CD4-positive, alpha-beta T cell (primary cell): ENCODE results near the gene HACL1. TPM values are rescaled to one million over a fixed set of nuclear protein-coding genes. Genes with fewer than 3 reads are reported as not detected.

Experiments used
- ATAC-seq: fragments of 200-7000 bp; cut with Tn5 transposase; one replicate; pipeline ENCODE4 v1.10.0; 2022; ENCODE audit warnings: mild to moderate bottlenecking; ENCODE audit not compliant: poor library complexity
- CTCF ChIA-PET: fragments of 350-600 bp; sonication (Branson Sonifier 250); formaldehyde crosslinking; loops from one replicate; lab custom pipeline; 2021; ENCODE audit warnings: antibody characterized with exemption, inconsistent platforms; lab: Charles Lee
- POLR2A ChIA-PET: fragments of 350-600 bp; sonication (Branson Sonifier 250); formaldehyde crosslinking; loops from one replicate; lab custom pipeline; 2021; ENCODE audit warnings: antibody characterized with exemption, inconsistent platforms; lab: Charles Lee
- DNase-seq, 14 experiments: peaks; one replicate each; pipeline ENCODE4 v3.0.0-alpha.2; 2013 to 2020; ENCODE audit warnings: mixed read lengths in 2 of 14
- H3K27ac ChIP-seq, 2 donors: one replicate each; pipeline versions ENCODE4 v1.5.1 to v1.7.0; 2013; ENCODE audit warnings: low read length in 2 of 2, low read depth in 1 of 2, mild to moderate bottlenecking in 1 of 2
- H3K27me3 ChIP-seq, 2 experiments: 1 replicate in 1 of 2; 2 replicates in 1 of 2; pipeline versions ENCODE4 v1.6.1 to v1.7.0; 2013; ENCODE audit warnings: low read length in 2 of 2, control low read depth in 1 of 2, mild to moderate bottlenecking in 1 of 2, moderate library complexity in 1 of 2; ENCODE audit not compliant: insufficient read depth in 2 of 2, control insufficient read depth in 1 of 2
- H3K36me3 ChIP-seq: one replicate; pipeline ENCODE4 v1.6.1; 2013; ENCODE audit warnings: low read length, control low read depth; ENCODE audit not compliant: insufficient read depth
- H3K4me1 ChIP-seq: one replicate; pipeline ENCODE4 v1.6.1; 2013; ENCODE audit warnings: low read length, control low read depth; ENCODE audit not compliant: insufficient read depth
- H3K4me3 ChIP-seq: one replicate; pipeline ENCODE4 v1.5.1; 2013; ENCODE audit warnings: mild to moderate bottlenecking, low read length, moderate library complexity
- H3K9me3 ChIP-seq, 2 experiments: 1 replicate in 1 of 2; 2 replicates in 1 of 2; pipeline versions ENCODE4 v1.6.1 to v1.7.0; 2013; ENCODE audit warnings: low read length in 2 of 2, mild to moderate bottlenecking in 2 of 2, control low read depth in 1 of 2, moderate library complexity in 1 of 2; ENCODE audit not compliant: control insufficient read depth in 1 of 2, insufficient read depth in 1 of 2
- H3K27ac Mint-ChIP-seq: one replicate; pipeline ENCODE4 v1.8.0; 2020; ENCODE audit warnings: mixed read lengths
- H3K27me3 Mint-ChIP-seq: one replicate; pipeline ENCODE4 v1.8.0; 2021; ENCODE audit warnings: mixed read lengths
- H3K36me3 Mint-ChIP-seq: one replicate; pipeline ENCODE4 v1.8.0; 2021; ENCODE audit warnings: low read depth, mixed read lengths
- H3K4me1 Mint-ChIP-seq: one replicate; pipeline ENCODE4 v1.8.0; 2021; ENCODE audit warnings: low read depth, mixed read lengths
- H3K4me3 Mint-ChIP-seq: one replicate; pipeline ENCODE4 v1.8.0; 2020; ENCODE audit warnings: mild to moderate bottlenecking, mixed read lengths
- H3K9me3 Mint-ChIP-seq: one replicate; pipeline ENCODE4 v1.8.0; 2020; ENCODE audit warnings: mixed read lengths
- intact Hi-C, 2 experiments: fragments of 100-400 bp; cut with DNase I in 1 of 2; cut with micrococcal nuclease in 1 of 2; formaldehyde crosslinking; loops; one replicate each; pipeline versions ENCODE4 v1.15.1 to v1.9.0; 2023 to 2025; cut with DNase I, micrococcal nuclease
- total RNA-seq, 174 experiments: library from RNA in 2 of 174; stranded (reverse) in 2 of 174; gene quantifications; one replicate each; pipeline ENCODE4 v1.2.3 and lab custom pipeline; 2021 to 2026
- TF ChIP-seq, protein P1 (sequence below): fragments of 200-600 bp; IDR thresholded peaks from one replicate; pipeline ENCODE4 v1.8.0; 2022; ENCODE audit warnings: antibody characterized with exemption, mild to moderate bottlenecking

HACL1 gene
- total RNA-seq, 2 experiments from 2014 or later = 26.6 to 33.2 TPM

- no peak for DNase-seq
- Mint-ChIP-seq H3K4me1 (peaks cover 43% of the 10 kb centered on the region), H3K27ac (no peak overlapping the region), H3K4me3 (no peak overlapping the region), H3K27me3 (no peaks in the 10 kb centered on the region), H3K9me3 (no peaks in the 10 kb centered on the region), H3K36me3 (peaks cover 14% of the 10 kb centered on the region)
- Histone ChIP-seq H3K36me3 (no peaks in the 10 kb centered on the region), H3K9me3 (no peaks in the 10 kb centered on the region), H3K27ac (no peak overlapping the region), H3K27me3 (no peaks in the 10 kb centered on the region), H3K4me1 (peaks cover 25% of the 10 kb centered on the region), H3K4me3 (no peak overlapping the region)
- ATAC-seq = no peak
- TF ChIP-seq, protein P1, sequence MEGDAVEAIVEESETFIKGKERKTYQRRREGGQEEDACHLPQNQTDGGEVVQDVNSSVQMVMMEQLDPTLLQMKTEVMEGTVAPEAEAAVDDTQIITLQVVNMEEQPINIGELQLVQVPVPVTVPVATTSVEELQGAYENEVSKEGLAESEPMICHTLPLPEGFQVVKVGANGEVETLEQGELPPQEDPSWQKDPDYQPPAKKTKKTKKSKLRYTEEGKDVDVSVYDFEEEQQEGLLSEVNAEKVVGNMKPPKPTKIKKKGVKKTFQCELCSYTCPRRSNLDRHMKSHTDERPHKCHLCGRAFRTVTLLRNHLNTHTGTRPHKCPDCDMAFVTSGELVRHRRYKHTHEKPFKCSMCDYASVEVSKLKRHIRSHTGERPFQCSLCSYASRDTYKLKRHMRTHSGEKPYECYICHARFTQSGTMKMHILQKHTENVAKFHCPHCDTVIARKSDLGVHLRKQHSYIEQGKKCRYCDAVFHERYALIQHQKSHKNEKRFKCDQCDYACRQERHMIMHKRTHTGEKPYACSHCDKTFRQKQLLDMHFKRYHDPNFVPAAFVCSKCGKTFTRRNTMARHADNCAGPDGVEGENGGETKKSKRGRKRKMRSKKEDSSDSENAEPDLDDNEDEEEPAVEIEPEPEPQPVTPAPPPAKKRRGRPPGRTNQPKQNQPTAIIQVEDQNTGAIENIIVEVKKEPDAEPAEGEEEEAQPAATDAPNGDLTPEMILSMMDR = no peak
- ChIA-PET CTCF (no interaction called here), POLR2A (no interaction called here)
- intact Hi-C loops = loop anchor here (5.0 kb wide), 2 partner anchors 543 to 1393 kb away; no protein-coding TSS in a partner anchor
Measured at GRCh38 chr3:15634671-15635070, 33.3 kb upstream of the HACL1 start.

- ATAC-seq = no peak
- H3K4me1 Mint-ChIP-seq = peaks cover 43% of the 10 kb centered on the region
- intact Hi-C loops = loop anchor here in 1 of 2 experiments (5.0 kb wide), 1 partner anchor 543 kb away; no protein-coding TSS in a partner anchor
- Histone ChIP-seq H3K36me3 (no peaks in the 10 kb centered on the region), H3K9me3 (no peaks in the 10 kb centered on the region), H3K4me3 (no peak overlapping the region), H3K4me1 (peaks cover 27% of the 10 kb centered on the region), H3K27ac (no peak overlapping the region), H3K27me3 (no peaks in the 10 kb centered on the region)
- TF ChIP-seq, protein P1 = no peak
- H3K4me3 Mint-ChIP-seq = no peak overlapping the region
- no peak for DNase-seq
- CTCF ChIA-PET = no interaction called here
- POLR2A ChIA-PET = no interaction called here
- no peaks in the 10 kb centered on the region for H3K27me3 Mint-ChIP-seq
- no peaks in the 10 kb centered on the region for H3K9me3 Mint-ChIP-seq
- H3K36me3 Mint-ChIP-seq = peaks cover 14% of the 10 kb centered on the region
- no peak overlapping the region for H3K27ac Mint-ChIP-seq
Measured at GRCh38 chr3:15633766-15634598, 32.6 kb upstream of the HACL1 start.

GRCh38 chr3:15633159-15633558, 31.8 kb upstream of the HACL1 start:
- TF ChIP-seq, protein P1 = no peak
- ATAC-seq = no peak
- Histone ChIP-seq H3K4me1 (peaks cover 27% of the 10 kb centered on the region), H3K27me3 (no peaks in the 10 kb centered on the region), H3K4me3 (no peak overlapping the region), H3K27ac (no peak overlapping the region), H3K36me3 (no peaks in the 10 kb centered on the region), H3K9me3 (no peaks in the 10 kb centered on the region)
- Mint-ChIP-seq H3K27me3 (no peaks in the 10 kb centered on the region), H3K4me3 (no peak overlapping the region), H3K9me3 (no peaks in the 10 kb centered on the region), H3K27ac (no peak overlapping the region), H3K4me1 (peaks cover 43% of the 10 kb centered on the region), H3K36me3 (peaks cover 14% of the 10 kb centered on the region)
- ChIA-PET CTCF (no interaction called here), POLR2A (no interaction called here)
- no peak for DNase-seq
- intact Hi-C loops = loop anchor here in 1 of 2 experiments (5.0 kb wide), 1 partner anchor 544 kb away; no protein-coding TSS in a partner anchor
